Left ventricle myocardium inferior (tissue), 1 donor: ENCODE results near the gene YPEL2. TPM values are rescaled to one million over a fixed set of nuclear protein-coding genes. Genes with fewer than 3 reads are reported as not detected.
A peak's percentile ranks its signal among the peaks of the same experiment; 100 is the strongest.

Source experiments
- DNase-seq: peaks from one replicate; pipeline ENCODE4 v3.0.0-alpha.2; 2020
- H3K27ac ChIP-seq: fragments of 200-600 bp; replicated peaks from 2 replicates; pipeline ENCODE4 v1.8.0; 2021
- H3K27me3 ChIP-seq: fragments of 200-600 bp; 2 replicates; pipeline ENCODE4 v1.8.0; 2021; ENCODE audit warnings: low read depth
- H3K36me3 ChIP-seq: fragments of 200-600 bp; 2 replicates; pipeline ENCODE4 v1.8.0; 2021
- H3K4me1 ChIP-seq: fragments of 200-600 bp; 2 replicates; pipeline ENCODE4 v1.8.0; 2021
- H3K4me3 ChIP-seq: fragments of 200-600 bp; 2 replicates; pipeline ENCODE4 v1.8.0; 2021; ENCODE audit warnings: mild to moderate bottlenecking, moderate library complexity
- H3K9me3 ChIP-seq: fragments of 200-600 bp; replicated peaks from 2 replicates; pipeline ENCODE4 v1.8.0; 2021
- CTCF ChIP-seq: fragments of 200-600 bp; IDR thresholded peaks from 2 replicates; pipeline ENCODE4 v1.8.0; 2021; ENCODE audit warnings: antibody characterized with exemption, mild to moderate bottlenecking, borderline replicate concordance
- intact Hi-C: fragments of 100-400 bp; cut with micrococcal nuclease; formaldehyde crosslinking; loops from one replicate; pipeline ENCODE4 v1.11.0; 2022
- total RNA-seq: library from RNA; stranded (reverse); fragmentation: NEBNext Ultra II Directional; extraction: Animal tissue kit (Norgen Biotek cat#: 25700); gene quantifications from one replicate; pipeline ENCODE4 v1.2.1, GENCODE V29; 2021
- donor health status: DM: no; HTN: yes; CAD: no; lungs with severe emphysema.

Gene YPEL2
- total RNA-seq, 1 donor from 2014 or later = 36.3 TPM

- Histone ChIP-seq H3K27ac (peak overlapping the region; percentile 97), H3K27me3 (no peaks in the 10 kb centered on the region), H3K4me1 (peaks cover 95% of the 10 kb centered on the region), H3K36me3 (no peaks in the 10 kb centered on the region), H3K4me3 (peak overlapping the region; percentile 99), H3K9me3 (no peaks in the 10 kb centered on the region)
- intact Hi-C loops = loop anchor here (5.0 kb wide), 1 partner anchor 35 kb away; no protein-coding TSS in a partner anchor
- TF ChIP-seq CTCF = no peak
- peak; percentile 73 for DNase-seq
Measured at GRCh38 chr17:59331929-59332748, 684 bp downstream of the YPEL2 start.

- Histone ChIP-seq H3K9me3 (no peaks in the 10 kb centered on the region), H3K27ac (peak overlapping the region; percentile 97), H3K4me1 (peaks cover 95% of the 10 kb centered on the region), H3K27me3 (no peaks in the 10 kb centered on the region), H3K4me3 (peak overlapping the region; percentile 99), H3K36me3 (no peaks in the 10 kb centered on the region)
- intact Hi-C loops = loop anchor here (5.0 kb wide), 1 partner anchor 34 kb away; no protein-coding TSS in a partner anchor
- no peak for TF ChIP-seq CTCF
- DNase-seq = peak; percentile 33
Measured at GRCh38 chr17:59332749-59333377, 1.4 kb downstream of the YPEL2 start.

GRCh38 chr17:59333836-59334235, 2.4 kb downstream of the YPEL2 start:
- H3K4me3 ChIP-seq = peak overlapping the region; percentile 99
- H3K9me3 ChIP-seq = no peaks in the 10 kb centered on the region
- intact Hi-C loops = loop anchor here (5.0 kb wide), 1 partner anchor 33 kb away; no protein-coding TSS in a partner anchor
- peak overlapping the region; percentile 97 for H3K27ac ChIP-seq
- no peaks in the 10 kb centered on the region for H3K36me3 ChIP-seq
- TF ChIP-seq CTCF = no peak
- peaks cover 95% of the 10 kb centered on the region for H3K4me1 ChIP-seq
- no peaks in the 10 kb centered on the region for H3K27me3 ChIP-seq
- no peak for DNase-seq

GRCh38 chr17:59335685-59336084, 4.2 kb downstream of the YPEL2 start:
- Histone ChIP-seq H3K4me3 (no peak overlapping the region), H3K36me3 (no peaks in the 10 kb centered on the region), H3K27me3 (no peaks in the 10 kb centered on the region), H3K4me1 (peaks cover 95% of the 10 kb centered on the region), H3K9me3 (no peaks in the 10 kb centered on the region), H3K27ac (peak overlapping the region; percentile 97)
- intact Hi-C loops = no loop called here
- no peak for TF ChIP-seq CTCF
- no peak for DNase-seq

GRCh38 chr17:59337741-59338299, 6.4 kb downstream of the YPEL2 start:
- no peak for DNase-seq
- no peaks in the 10 kb centered on the region for H3K9me3 ChIP-seq
- H3K27ac ChIP-seq = peak overlapping the region; percentile 97
- intact Hi-C loops = no loop called here
- TF ChIP-seq CTCF = no peak
- H3K27me3 ChIP-seq = no peaks in the 10 kb centered on the region
- peaks cover 99% of the 10 kb centered on the region for H3K4me1 ChIP-seq
- H3K36me3 ChIP-seq = no peaks in the 10 kb centered on the region
- no peak overlapping the region for H3K4me3 ChIP-seq
